Skeletal muscle satellite cell (primary cell): Measurements from ENCODE around the gene LNX2. TPM values are rescaled to one million over a fixed set of nuclear protein-coding genes. Genes with fewer than 3 reads are reported as not detected.

ENCODE experiments used
- H3K27me3 ChIP-seq: 2 replicates; pipeline ENCODE4 v1.7.0; 2013; ENCODE audit warnings: low read length; ENCODE audit not compliant: control insufficient read depth, insufficient read depth
- H3K36me3 ChIP-seq: 2 replicates; pipeline ENCODE4 v1.7.0; 2013; ENCODE audit warnings: mild to moderate bottlenecking, control low read depth, low read length; ENCODE audit not compliant: insufficient read depth
- H3K4me1 ChIP-seq: 2 replicates; pipeline ENCODE4 v1.7.0; 2013; ENCODE audit warnings: low read length; ENCODE audit not compliant: control insufficient read depth, insufficient read depth
- H3K4me2 ChIP-seq: 2 replicates; pipeline ENCODE4 v1.7.0; 2013; ENCODE audit warnings: mild to moderate bottlenecking, low read length
- H3K4me3 ChIP-seq: 2 replicates; pipeline ENCODE4 v1.7.0; 2013; ENCODE audit warnings: low read length
- H3K9ac ChIP-seq: 2 replicates; pipeline ENCODE4 v1.7.0; 2013; ENCODE audit warnings: mild to moderate bottlenecking, low read depth, low read length, moderate library complexity
- H3K9me3 ChIP-seq: replicated peaks from 2 replicates; pipeline ENCODE4 v1.7.0; 2013; ENCODE audit warnings: mild to moderate bottlenecking, control low read depth, low read length
- total RNA-seq: library from RNA; depleted of rRNA; stranded (reverse); fragments of >200 nt; gene quantifications from 2 replicates; pipeline ENCODE4 v1.2.3, GENCODE V29; 2012; rRNA removed

Gene LNX2
- total RNA-seq = 3.3 and 3.5 TPM in 2 replicates

- no peaks in the 10 kb centered on the region for H3K9me3 ChIP-seq
- peaks cover 22% of the 10 kb centered on the region for H3K4me1 ChIP-seq
- H3K4me3 ChIP-seq = peak within 1 kb of the TSS; percentile 97
- H3K4me2 ChIP-seq = peak within 1 kb of the TSS; percentile 98
- H3K27me3 ChIP-seq = no peaks in the 10 kb centered on the region
- peak within 1 kb of the TSS; percentile 94 for H3K9ac ChIP-seq
- H3K36me3 ChIP-seq = peaks cover 18% of the 10 kb centered on the region
Observed at GRCh38 chr13:27620377-27621115, at the start of gene LNX2. Gene LNX2, minus strand, starts transcription at chr13:27620529. Its CDS starts 38,826 bp downstream, at chr13:27581703.

GRCh38 chr13:27667946-27668345, 47.6 kb upstream of the LNX2 start:
- no peaks in the 10 kb centered on the region for H3K9me3 ChIP-seq
- no peak overlapping the region for H3K4me2 ChIP-seq
- no peaks in the 10 kb centered on the region for H3K4me1 ChIP-seq
- H3K9ac ChIP-seq = no peak overlapping the region
- no peaks in the 10 kb centered on the region for H3K27me3 ChIP-seq
- H3K36me3 ChIP-seq = peaks cover 12% of the 10 kb centered on the region
- H3K4me3 ChIP-seq = no peak overlapping the region

GRCh38 chr13:27666951-27667350, 46.6 kb upstream of the LNX2 start:
- H3K36me3 ChIP-seq = peaks cover 12% of the 10 kb centered on the region
- no peaks in the 10 kb centered on the region for H3K4me1 ChIP-seq
- H3K4me2 ChIP-seq = no peak overlapping the region
- no peaks in the 10 kb centered on the region for H3K27me3 ChIP-seq
- H3K4me3 ChIP-seq = no peak overlapping the region
- H3K9ac ChIP-seq = no peak overlapping the region
- H3K9me3 ChIP-seq = no peaks in the 10 kb centered on the region

GRCh38 chr13:27665761-27666160, 45.4 kb upstream of the LNX2 start:
- Histone ChIP-seq H3K4me3 (no peak overlapping the region), H3K9ac (no peak overlapping the region), H3K4me2 (no peak overlapping the region)

GRCh38 chr13:27665333-27665732, 45.0 kb upstream of the LNX2 start:
- Histone ChIP-seq H3K4me3 (no peak overlapping the region), H3K27me3 (no peaks in the 10 kb centered on the region), H3K9ac (no peak overlapping the region), H3K4me2 (no peak overlapping the region), H3K9me3 (no peaks in the 10 kb centered on the region), H3K4me1 (no peaks in the 10 kb centered on the region), H3K36me3 (peaks cover 12% of the 10 kb centered on the region)

More at GRCh38 chr13:27665761-27666160, 45.4 kb upstream of the LNX2 start:
- no peaks in the 10 kb centered on the region for H3K9me3 ChIP-seq
- H3K27me3 ChIP-seq = no peaks in the 10 kb centered on the region
- no peaks in the 10 kb centered on the region for H3K4me1 ChIP-seq
- H3K36me3 ChIP-seq = peaks cover 12% of the 10 kb centered on the region

- no peak overlapping the region for H3K9ac ChIP-seq
- no peaks in the 10 kb centered on the region for H3K27me3 ChIP-seq
- H3K36me3 ChIP-seq = peaks cover 12% of the 10 kb centered on the region
- H3K4me3 ChIP-seq = no peak overlapping the region
- H3K9me3 ChIP-seq = no peaks in the 10 kb centered on the region
- peaks cover 4% of the 10 kb centered on the region for H3K4me1 ChIP-seq
- no peak overlapping the region for H3K4me2 ChIP-seq
Observed at GRCh38 chr13:27663947-27664346, 43.6 kb upstream of the LNX2 start.

GRCh38 chr13:27662738-27663470, 42.6 kb upstream of the LNX2 start:
- Histone ChIP-seq H3K9ac (no peak overlapping the region), H3K4me3 (no peak overlapping the region), H3K36me3 (peaks cover 12% of the 10 kb centered on the region), H3K27me3 (no peaks in the 10 kb centered on the region), H3K4me1 (peaks cover 13% of the 10 kb centered on the region), H3K4me2 (no peak overlapping the region), H3K9me3 (no peaks in the 10 kb centered on the region)

GRCh38 chr13:27661017-27661416, 40.7 kb upstream of the LNX2 start:
- Histone ChIP-seq H3K4me2 (no peak overlapping the region), H3K4me3 (no peak overlapping the region), H3K9me3 (no peaks in the 10 kb centered on the region), H3K36me3 (peaks cover 6% of the 10 kb centered on the region), H3K4me1 (peaks cover 17% of the 10 kb centered on the region), H3K27me3 (no peaks in the 10 kb centered on the region), H3K9ac (no peak overlapping the region)

- no peak overlapping the region for H3K9ac ChIP-seq
- H3K4me2 ChIP-seq = no peak overlapping the region
Observed at GRCh38 chr13:27660511-27660910, 40.2 kb upstream of the LNX2 start.

GRCh38 chr13:27659145-27659865, 39.0 kb upstream of the LNX2 start:
- no peak overlapping the region for H3K4me3 ChIP-seq
- H3K27me3 ChIP-seq = no peaks in the 10 kb centered on the region
- H3K9ac ChIP-seq = no peak overlapping the region
- peaks cover 17% of the 10 kb centered on the region for H3K4me1 ChIP-seq
- no peak overlapping the region for H3K4me2 ChIP-seq
- no peaks in the 10 kb centered on the region for H3K9me3 ChIP-seq
- H3K36me3 ChIP-seq = no peaks in the 10 kb centered on the region

More at GRCh38 chr13:27660511-27660910, 40.2 kb upstream of the LNX2 start:
- peaks cover 17% of the 10 kb centered on the region for H3K4me1 ChIP-seq
- H3K27me3 ChIP-seq = no peaks in the 10 kb centered on the region
- peaks cover 4% of the 10 kb centered on the region for H3K36me3 ChIP-seq
- H3K4me3 ChIP-seq = no peak overlapping the region
- no peaks in the 10 kb centered on the region for H3K9me3 ChIP-seq

GRCh38 chr13:27658546-27658945, 38.2 kb upstream of the LNX2 start:
- Histone ChIP-seq H3K4me1 (peaks cover 17% of the 10 kb centered on the region), H3K4me2 (peak overlapping the region; percentile 44), H3K9ac (no peak overlapping the region), H3K9me3 (no peaks in the 10 kb centered on the region), H3K36me3 (no peaks in the 10 kb centered on the region), H3K27me3 (no peaks in the 10 kb centered on the region), H3K4me3 (no peak overlapping the region)
